ENCODE measurements around the gene RPL36AL. TPM values are rescaled to one million over a fixed set of nuclear protein-coding genes. Genes with fewer than 3 reads are reported as not detected.
"Not testable (repeated sequence)": the region's sequence is repeated elsewhere in the genome, so short reads cannot be mapped to it uniquely, and the experiment has no call there.

RPL36AL gene
- total RNA-seq, 1 donor from 2014 or later, result 21.3 TPM

DNA sequence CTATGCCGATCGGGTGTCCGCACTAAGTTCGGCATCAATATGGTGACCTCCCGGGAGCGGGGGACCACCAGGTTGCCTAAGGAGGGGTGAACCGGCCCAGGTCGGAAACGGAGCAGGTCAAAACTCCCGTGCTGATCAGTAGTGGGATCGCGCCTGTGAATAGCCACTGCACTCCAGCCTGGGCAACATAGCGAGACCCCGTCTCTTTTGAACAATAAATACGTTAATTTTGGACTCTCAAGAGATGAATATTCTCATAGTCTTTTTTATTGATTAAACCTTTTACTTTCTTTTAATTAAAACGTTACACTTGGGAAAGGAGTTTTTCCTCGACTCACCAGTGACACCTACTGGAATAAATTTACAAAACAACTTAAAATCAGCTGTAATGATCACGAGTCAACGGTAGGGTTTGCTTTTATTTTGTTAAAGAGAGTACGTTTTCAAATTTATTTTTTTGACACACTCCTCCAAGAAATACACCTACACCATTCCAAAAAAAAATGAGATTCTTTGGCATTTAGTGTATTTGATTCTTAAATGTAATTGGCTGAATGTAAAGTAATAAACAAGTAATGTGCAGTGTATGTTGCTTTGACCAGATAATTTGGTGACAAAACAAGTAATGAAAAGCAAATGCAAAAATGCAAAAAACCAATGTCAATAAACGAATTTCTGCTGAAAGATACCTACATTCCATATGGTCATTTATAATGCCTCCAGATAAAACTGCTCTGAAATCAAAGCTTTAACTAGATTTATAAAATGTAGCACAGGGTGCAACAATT, 33.6 kb downstream of the RPL36AL start:
- H3K36me3 ChIP-seq, result peaks cover 15 to 25% of the 10 kb centered on the region in 2 donors
- intact Hi-C loops (cut with DNase I), result loop anchor here (2.0 to 5.0 kb wide), 2 partner anchors 34 to 105 kb away; partner anchors contain the start of genes KLHDC1, MGAT2 and RPL36AL
- H3K9me3 ChIP-seq, result no peaks in the 10 kb centered on the region
- TF ChIP-seq, protein P1, sequence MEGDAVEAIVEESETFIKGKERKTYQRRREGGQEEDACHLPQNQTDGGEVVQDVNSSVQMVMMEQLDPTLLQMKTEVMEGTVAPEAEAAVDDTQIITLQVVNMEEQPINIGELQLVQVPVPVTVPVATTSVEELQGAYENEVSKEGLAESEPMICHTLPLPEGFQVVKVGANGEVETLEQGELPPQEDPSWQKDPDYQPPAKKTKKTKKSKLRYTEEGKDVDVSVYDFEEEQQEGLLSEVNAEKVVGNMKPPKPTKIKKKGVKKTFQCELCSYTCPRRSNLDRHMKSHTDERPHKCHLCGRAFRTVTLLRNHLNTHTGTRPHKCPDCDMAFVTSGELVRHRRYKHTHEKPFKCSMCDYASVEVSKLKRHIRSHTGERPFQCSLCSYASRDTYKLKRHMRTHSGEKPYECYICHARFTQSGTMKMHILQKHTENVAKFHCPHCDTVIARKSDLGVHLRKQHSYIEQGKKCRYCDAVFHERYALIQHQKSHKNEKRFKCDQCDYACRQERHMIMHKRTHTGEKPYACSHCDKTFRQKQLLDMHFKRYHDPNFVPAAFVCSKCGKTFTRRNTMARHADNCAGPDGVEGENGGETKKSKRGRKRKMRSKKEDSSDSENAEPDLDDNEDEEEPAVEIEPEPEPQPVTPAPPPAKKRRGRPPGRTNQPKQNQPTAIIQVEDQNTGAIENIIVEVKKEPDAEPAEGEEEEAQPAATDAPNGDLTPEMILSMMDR (IDR thresholded peaks at IDR 0.05), result peak; percentile 67 to 89 (median 77)
- no peak for DNase-seq (ENCODE audit: low spot score in 2 of 2)
- no peaks in the 10 kb centered on the region for H3K27me3 ChIP-seq
- H3K27ac ChIP-seq, result peak overlapping the region; percentile 78 to 93
- peaks cover 4 to 16% of the 10 kb centered on the region in 2 donors for H3K4me1 ChIP-seq
- peak overlapping the region; percentile 73 to 90 for H3K4me3 ChIP-seq

DNA sequence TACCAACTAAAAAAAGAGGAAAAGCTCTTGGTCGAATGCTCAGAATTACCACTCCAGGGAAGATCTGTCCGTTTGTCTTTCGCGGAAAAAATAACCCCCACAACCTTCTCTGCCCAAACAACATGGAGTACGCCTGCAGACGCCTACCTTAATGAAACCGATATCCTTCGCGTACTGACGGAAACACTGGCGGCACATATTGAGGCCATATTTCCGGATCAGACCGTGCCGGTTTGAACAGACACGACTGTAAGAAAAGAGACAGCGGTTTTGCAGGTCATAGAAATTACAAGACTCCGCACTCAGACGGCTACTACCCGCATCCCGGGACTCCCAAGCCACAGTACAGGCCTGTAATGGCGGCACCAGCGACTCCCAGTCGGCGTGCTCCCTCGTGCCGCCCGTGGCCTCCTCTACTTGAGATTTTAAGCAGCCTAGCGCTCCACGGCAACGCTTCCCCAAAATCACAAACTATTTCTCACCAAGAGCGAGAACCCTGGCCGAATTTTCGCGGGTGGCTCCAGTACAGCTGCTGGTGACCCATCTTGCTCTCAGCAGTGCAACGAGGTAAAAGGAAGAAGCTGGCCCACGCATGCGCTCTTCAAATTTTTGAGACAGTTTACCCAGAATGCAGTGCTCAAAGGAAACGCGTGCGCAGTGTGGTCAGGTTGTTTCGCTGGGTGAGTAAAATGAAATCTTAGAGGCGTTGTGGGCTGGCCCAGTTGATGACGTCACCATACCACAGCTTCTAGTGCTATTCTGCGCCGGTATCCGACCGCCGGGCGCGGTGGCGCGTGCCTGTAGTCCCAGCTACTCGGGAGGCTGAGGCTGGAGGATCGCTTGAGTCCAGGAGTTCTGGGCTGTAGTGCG, 34.4 kb downstream of the RPL36AL start, which contains the start of gene RPS29:
Gene RPS29, minus strand, starts transcription at position 578 of the 870 bp plus-strand sequence. Its CDS starts 34 bp downstream, at position 544.
- no peaks in the 10 kb centered on the region for H3K9me3 ChIP-seq

DNA sequence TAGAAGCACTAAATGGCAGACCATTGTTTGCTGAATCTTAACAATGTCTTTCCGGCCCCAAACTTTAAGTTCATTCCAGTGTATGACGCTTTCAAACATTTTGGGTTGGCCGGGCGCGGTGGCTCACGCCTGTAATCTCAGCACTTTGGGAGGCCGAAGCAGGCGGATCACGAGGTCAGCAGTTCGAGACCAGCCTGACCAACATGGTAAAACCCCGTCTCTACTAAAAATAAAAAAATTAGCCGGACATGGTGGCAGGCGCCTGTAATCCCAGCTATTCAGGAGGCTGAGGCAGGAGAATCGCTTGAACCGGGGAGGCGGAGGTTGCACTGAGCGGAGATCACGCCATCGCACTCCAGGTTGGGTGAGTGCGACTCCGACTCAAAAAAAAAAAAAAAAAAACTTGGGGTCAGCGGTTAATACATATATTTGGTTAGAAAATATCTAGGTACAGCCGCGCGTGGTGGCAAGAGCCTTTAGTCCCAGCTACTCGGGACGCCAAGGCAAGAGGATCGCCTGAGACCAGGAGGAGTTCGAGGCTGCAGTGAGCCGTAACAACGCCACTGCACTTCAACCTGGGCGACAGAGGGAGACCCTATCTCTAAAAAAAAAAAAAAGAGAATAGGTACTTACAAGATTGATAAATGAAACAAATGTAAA, 35.3 kb downstream of the RPL36AL start:
- not testable (repeated sequence) for H3K9me3 ChIP-seq; H3K27me3 ChIP-seq; DNase-seq (ENCODE audit: low spot score in 2 of 2); H3K27ac ChIP-seq
- H3K4me3 ChIP-seq, result peak overlapping the region; percentile 73 to 90
- peaks cover 15 to 28% of the 10 kb centered on the region in 2 donors for H3K36me3 ChIP-seq
- peaks cover 4 to 16% of the 10 kb centered on the region in 2 donors for H3K4me1 ChIP-seq
- intact Hi-C loops (cut with DNase I), result loop anchor here (5.0 kb wide), 1 partner anchor 107 kb away; the partner anchor contains the start of gene KLHDC1

More for the DNA sequence above, 34.4 kb downstream of the RPL36AL start, which contains the start of gene RPS29:
- peak; percentile 92 to 99 for DNase-seq (ENCODE audit: low spot score in 2 of 2)
- intact Hi-C loops (cut with DNase I), result loop anchor here (2.0 to 5.0 kb wide), 2 partner anchors 35 to 106 kb away; partner anchors contain the start of genes KLHDC1, MGAT2 and RPL36AL
- Histone ChIP-seq H3K27ac (peak within 1 kb of the TSS; percentile 78 to 93), H3K27me3 (no peaks in the 10 kb centered on the region), H3K4me1 (peaks cover 4 to 16% of the 10 kb centered on the region in 2 donors), H3K4me3 (peak within 1 kb of the TSS; percentile 73 to 90), H3K36me3 (peaks cover 15 to 28% of the 10 kb centered on the region in 2 donors)
- TF ChIP-seq, protein P1 (IDR thresholded peaks at IDR 0.05), result no peak

DNA sequence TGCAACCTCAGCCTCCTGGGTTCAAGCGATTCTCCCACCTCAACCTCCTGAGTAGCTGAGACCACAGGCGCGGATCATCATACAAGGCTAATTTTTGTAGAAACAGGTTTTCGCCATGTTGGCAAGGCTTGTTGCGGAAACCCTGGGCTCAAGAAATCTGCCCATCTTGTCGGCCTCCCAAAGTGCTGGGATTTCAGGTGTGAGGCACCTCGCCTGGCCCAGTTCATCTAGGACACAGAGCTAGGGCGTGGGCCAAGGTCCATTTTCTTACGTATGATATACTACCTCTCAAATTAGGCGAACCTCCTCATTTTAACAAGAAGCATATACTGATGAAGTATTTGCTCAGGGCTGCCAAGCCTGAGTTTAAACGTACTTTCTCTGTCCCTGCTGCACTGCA, 36.4 kb downstream of the RPL36AL start:
- no peaks in the 10 kb centered on the region for H3K27me3 ChIP-seq
- H3K27ac ChIP-seq, result no peak overlapping the region
- peaks cover 15 to 28% of the 10 kb centered on the region in 2 donors for H3K36me3 ChIP-seq
- TF ChIP-seq, protein P1 (IDR thresholded peaks at IDR 0.05), result no peak
- intact Hi-C loops (cut with DNase I), result no loop called here
- peak overlapping the region; percentile 1 to 73 for H3K4me3 ChIP-seq
- H3K9me3 ChIP-seq, result no peaks in the 10 kb centered on the region
- H3K4me1 ChIP-seq, result peaks cover 4 to 16% of the 10 kb centered on the region in 2 donors
- no peak for DNase-seq (ENCODE audit: low spot score in 2 of 2)

DNA sequence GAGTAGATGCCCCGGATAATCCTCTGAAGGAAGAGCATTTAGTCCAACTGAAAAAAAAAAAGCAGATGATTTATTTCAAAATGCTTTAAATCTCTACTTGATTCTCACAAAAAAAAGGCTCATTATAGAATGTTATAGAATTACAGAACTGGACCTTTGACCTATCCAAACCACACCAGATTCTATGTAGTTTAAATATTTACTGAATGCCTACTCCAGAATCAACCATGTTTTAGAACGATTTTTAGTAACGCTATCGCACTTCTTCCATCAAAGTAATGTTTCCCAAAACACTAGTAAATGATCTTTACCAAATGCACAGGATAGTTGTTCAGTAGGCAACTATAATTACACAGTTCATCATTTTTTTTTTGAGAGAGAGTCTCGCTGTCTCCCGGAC, 36.8 kb downstream of the RPL36AL start:
- peaks cover 4 to 16% of the 10 kb centered on the region in 2 donors for H3K4me1 ChIP-seq
- no peaks in the 10 kb centered on the region for H3K27me3 ChIP-seq
- H3K9me3 ChIP-seq, result no peaks in the 10 kb centered on the region
- no peak overlapping the region for H3K4me3 ChIP-seq
- no peak overlapping the region for H3K27ac ChIP-seq
- H3K36me3 ChIP-seq, result peaks cover 15 to 28% of the 10 kb centered on the region in 2 donors
- intact Hi-C loops (cut with DNase I), result no loop called here
- TF ChIP-seq, protein P1 (IDR thresholded peaks at IDR 0.05), result no peak
- no peak for DNase-seq (ENCODE audit: low spot score in 2 of 2)
